ENCODE measurements around the gene BCAR1. TPM values are rescaled to one million over a fixed set of nuclear protein-coding genes. Genes with fewer than 3 reads are reported as not detected.

Gene BCAR1
- total and polyA plus RNA-seq, 2 of the 13 experiments (the other 11 are each of a cell fraction or from before 2014, with no cell fraction given), result 48.1 to 51.7 TPM

- no peaks in the 10 kb centered on the region for H4K20me1 ChIP-seq (ENCODE audit: insufficient read depth, low read length)
- no peak for DNase-seq (ENCODE audit: low spot score)
- no peak overlapping the region for H3K4me3 ChIP-seq (replicated peaks in 1 of 3; ENCODE audit: insufficient read depth in 1 of 3, low read depth in 2 of 3, low read length in 3 of 3)
- 89% methylated on average over 6 of the region's 6 CpGs for WGBS (ENCODE audit: low lambda C conversion rate)
- no peak overlapping the region for H2AFZ ChIP-seq (ENCODE audit: low read length)
- H3K4me1 ChIP-seq (ENCODE audit: insufficient read depth, low read length), result peaks cover 15% of the 10 kb centered on the region
- TF ChIP-seq ZNF773 (CRISPR knock-in tag; IDR thresholded peaks at IDR 0.05; ENCODE audit: borderline replicate concordance), result no peak
- 0 out of 2 replicates have a peak, but pooled peaks have one; percentile 26 for TF ChIP-seq ZBTB38 (CRISPR knock-in tag; IDR thresholded peaks at IDR 0.05)
- intact Hi-C loops (cut with micrococcal nuclease; ENCODE audit: unreplicated experiment) (no loop called here), in situ Hi-C loops (cut with HindIII; ENCODE audit: extremely low pct_ligation_motif_present, low pct_unique_long_range_greater_than_20kb) (no loop called here)
- H3K9ac ChIP-seq (ENCODE audit: insufficient read depth, low read depth, low read length), result no peak overlapping the region
- BruUV-seq (replicated peaks), result no TSS peak
- FAIRE-seq, result no peak
- no peak overlapping the region for H3K4me2 ChIP-seq (ENCODE audit: low read depth, low read length)
- no peaks in the 10 kb centered on the region for H3K79me2 ChIP-seq (ENCODE audit: insufficient read depth, low read length)
- ChIA-PET CTCF (ENCODE audit: low intra/inter-chr PET ratio, low total read pairs) (no interaction called here), POLR2A (interaction anchor here (1.3 kb wide), 1 partner anchor 32 kb away, joined by 3 read pairs; no protein-coding TSS in a partner anchor)
- peaks cover 41 to 90% of the 10 kb centered on the region in 2 experiments; a peak in 4 of 5 replicates for H3K36me3 ChIP-seq (replicated peaks in 1 of 2; ENCODE audit: control insufficient read depth in 1 of 2, insufficient read depth in 2 of 2, low read length in 2 of 2)
- no peaks in the 10 kb centered on the region for H3K9me3 ChIP-seq (ENCODE audit: low read length)
- no peaks in the 10 kb centered on the region for H3K27me3 ChIP-seq (ENCODE audit: control insufficient read depth in 1 of 2, insufficient read depth in 2 of 2, low read length in 2 of 2)
- peak; percentile 48 for ATAC-seq
- H3K27ac ChIP-seq (ENCODE audit: extremely low read length, insufficient read depth, low read length), result peak overlapping the region; percentile 25
These were observed 46.8 kb upstream of the BCAR1 start for GRCh38 chr16:75298267-75298666.

- 90% methylated on average over 1 of the region's 1 CpG for WGBS (ENCODE audit: low lambda C conversion rate)
- no peak overlapping the region for H3K4me2 ChIP-seq (ENCODE audit: low read depth, low read length)
- no peaks in the 10 kb centered on the region for H3K79me2 ChIP-seq (ENCODE audit: insufficient read depth, low read length)
- in situ Hi-C loops (cut with HindIII; ENCODE audit: extremely low pct_ligation_motif_present, low pct_unique_long_range_greater_than_20kb) (no loop called here), intact Hi-C loops (cut with micrococcal nuclease; ENCODE audit: unreplicated experiment) (no loop called here)
- peaks cover 15% of the 10 kb centered on the region for H3K4me1 ChIP-seq (ENCODE audit: insufficient read depth, low read length)
- no peak overlapping the region for H2AFZ ChIP-seq (ENCODE audit: low read length)
- no peak for ATAC-seq
- CTCF ChIA-PET (ENCODE audit: low intra/inter-chr PET ratio, low total read pairs), result no interaction called here
- no peak for DNase-seq (ENCODE audit: low spot score)
- no peak for TF ChIP-seq POGZ (CRISPR knock-in tag; IDR thresholded peaks at IDR 0.05)
- no peak for TF ChIP-seq PBX2 (CRISPR knock-in tag; IDR thresholded peaks at IDR 0.05)
- no peak for TF ChIP-seq TBL1XR1 (IDR thresholded peaks at IDR 0.05; ENCODE audit: borderline replicate concordance, low read length, partially characterized antibody)
- TF ChIP-seq ZNF281 (CRISPR knock-in tag; IDR thresholded peaks at IDR 0.05; ENCODE audit: borderline replicate concordance), result no peak
- no peak for TF ChIP-seq ZNF777 (CRISPR knock-in tag; IDR thresholded peaks at IDR 0.05)
- TF ChIP-seq SRY (CRISPR knock-in tag; IDR thresholded peaks at IDR 0.05), result no peak
- TF ChIP-seq KDM2A (CRISPR knock-in tag; IDR thresholded peaks at IDR 0.05; ENCODE audit: borderline replicate concordance, low read depth), result no peak
- TF ChIP-seq RARG (CRISPR knock-in tag; IDR thresholded peaks at IDR 0.05; ENCODE audit: low read depth), result no peak
- TF ChIP-seq XBP1 (CRISPR knock-in tag; IDR thresholded peaks at IDR 0.05), result no peak
- no peak for TF ChIP-seq SKI (IDR thresholded peaks at IDR 0.05; ENCODE audit: partially characterized antibody)
- TF ChIP-seq ZNF652 (CRISPR knock-in tag; IDR thresholded peaks at IDR 0.05; ENCODE audit: borderline replicate concordance, low read depth), result no peak
- TF ChIP-seq NR2F1 (CRISPR knock-in tag; IDR thresholded peaks at IDR 0.05), result no peak
- TF ChIP-seq CENPT (CRISPR knock-in tag; IDR thresholded peaks at IDR 0.05; ENCODE audit: low read depth), result no peak
- no peak for FAIRE-seq
- POLR2A ChIA-PET, result interaction anchor here (1.4 kb wide), 1 partner anchor 9 kb away, joined by 7 read pairs; no protein-coding TSS in a partner anchor
- no peak overlapping the region for H3K4me3 ChIP-seq (replicated peaks in 1 of 3; ENCODE audit: insufficient read depth in 1 of 3, low read depth in 2 of 3, low read length in 3 of 3)
- BruUV-seq (replicated peaks), result no TSS peak
- H3K27ac ChIP-seq (ENCODE audit: extremely low read length, insufficient read depth, low read length), result no peak overlapping the region
- H3K36me3 ChIP-seq (replicated peaks in 1 of 2; ENCODE audit: control insufficient read depth in 1 of 2, insufficient read depth in 2 of 2, low read length in 2 of 2), result peaks cover 44 to 96% of the 10 kb centered on the region in 2 experiments
- no peak overlapping the region for H3K9ac ChIP-seq (ENCODE audit: insufficient read depth, low read depth, low read length)
- H4K20me1 ChIP-seq (ENCODE audit: insufficient read depth, low read length), result no peaks in the 10 kb centered on the region
- H3K9me3 ChIP-seq (ENCODE audit: low read length), result no peaks in the 10 kb centered on the region
- H3K27me3 ChIP-seq (ENCODE audit: control insufficient read depth in 1 of 2, insufficient read depth in 2 of 2, low read length in 2 of 2), result no peaks in the 10 kb centered on the region
These were observed 45.2 kb upstream of the BCAR1 start for GRCh38 chr16:75296606-75297005.

Measured in HepG2 (cell line).